Fibroblast of upper back skin (primary cell): ENCODE data around the gene ADM.
"Not testable (repeated sequence)": the region's sequence is repeated elsewhere in the genome, so short reads cannot be mapped to it uniquely, and the experiment has no call there.

Experiments
- DNase-seq: peaks from one replicate; pipeline ENCODE4 v3.0.0-alpha.2; 2013

ADM gene

DNA sequence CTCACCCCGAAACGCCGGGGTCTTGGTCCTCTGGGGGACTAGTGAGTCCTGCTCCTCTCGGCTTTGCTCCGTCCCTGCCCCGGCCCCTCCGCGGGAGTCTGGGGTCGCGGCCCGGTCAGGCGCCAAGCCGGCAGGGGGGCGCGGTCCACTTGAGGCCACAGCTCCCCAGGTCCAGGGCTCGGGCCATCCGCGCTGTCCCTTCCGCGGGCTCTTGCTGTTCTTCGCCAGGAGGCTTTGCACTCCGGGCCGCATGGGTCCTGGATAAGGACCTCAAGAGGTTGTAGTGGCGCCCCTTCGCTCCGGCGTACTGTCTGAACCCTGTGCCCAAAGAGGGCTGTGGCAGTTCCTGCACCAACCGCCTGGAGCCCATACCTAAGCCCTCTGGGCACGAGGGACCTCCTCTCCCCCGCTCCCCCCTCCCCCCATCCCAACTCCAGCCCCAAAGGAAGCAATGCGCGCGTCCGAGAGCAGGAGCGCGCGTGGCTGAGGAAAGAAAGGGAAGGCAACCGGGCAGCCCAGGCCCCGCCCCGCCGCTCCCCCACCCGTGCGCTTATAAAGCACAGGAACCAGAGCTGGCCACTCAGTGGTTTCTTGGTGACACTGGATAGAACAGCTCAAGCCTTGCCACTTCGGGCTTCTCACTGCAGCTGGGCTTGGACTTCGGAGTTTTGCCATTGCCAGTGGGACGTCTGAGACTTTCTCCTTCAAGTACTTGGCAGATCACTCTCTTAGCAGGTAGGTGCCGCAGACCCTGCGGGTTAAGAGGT lies at the start of gene ADM:
Gene ADM (plus strand): TSS at position 579 of the 767 bp plus-strand sequence. CDS start 628 bp downstream, outside the sequence.
- peak; percentile 97 for DNase-seq

DNA sequence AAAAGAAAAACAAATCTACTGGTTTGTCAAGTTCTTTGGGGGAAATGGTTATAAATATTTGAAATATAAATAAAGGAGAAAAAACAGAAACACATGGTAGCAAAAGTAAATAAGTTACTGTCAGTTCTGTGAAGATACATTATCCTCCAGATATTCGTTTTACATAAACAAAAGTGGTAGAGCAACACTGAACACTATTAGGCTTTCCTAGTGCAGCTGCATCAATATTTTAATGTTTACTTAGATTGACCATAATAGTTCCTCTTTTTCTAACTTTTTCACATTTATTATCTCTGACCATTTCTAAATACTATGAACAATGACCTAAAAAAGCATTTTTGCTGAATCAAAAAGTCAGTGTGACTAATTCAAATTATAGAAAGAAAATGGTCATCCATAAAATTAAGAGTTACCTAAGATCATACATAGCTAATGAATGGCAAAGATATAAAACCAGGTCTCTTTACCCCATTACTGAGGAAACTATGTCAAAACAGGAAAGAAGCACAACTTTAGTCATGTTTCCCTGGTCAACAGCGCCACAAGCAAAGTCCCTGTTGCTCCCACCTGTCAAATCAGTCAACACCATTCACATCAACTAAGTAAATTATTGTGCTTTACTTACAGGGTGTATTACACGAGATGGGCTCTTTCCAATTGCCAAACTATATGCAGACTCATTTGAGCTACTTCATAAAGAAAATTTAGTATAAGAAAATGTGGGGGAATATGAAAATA lies 49.3 kb upstream of the ADM start:
- no peak for DNase-seq

- DNase-seq, result no peak
Measured at GRCh38 chr11:10257478-10257877, 47.4 kb upstream of the ADM start.

- DNase-seq, result peak; percentile 61
Measured at GRCh38 chr11:10261821-10262220, 43.1 kb upstream of the ADM start.

DNA sequence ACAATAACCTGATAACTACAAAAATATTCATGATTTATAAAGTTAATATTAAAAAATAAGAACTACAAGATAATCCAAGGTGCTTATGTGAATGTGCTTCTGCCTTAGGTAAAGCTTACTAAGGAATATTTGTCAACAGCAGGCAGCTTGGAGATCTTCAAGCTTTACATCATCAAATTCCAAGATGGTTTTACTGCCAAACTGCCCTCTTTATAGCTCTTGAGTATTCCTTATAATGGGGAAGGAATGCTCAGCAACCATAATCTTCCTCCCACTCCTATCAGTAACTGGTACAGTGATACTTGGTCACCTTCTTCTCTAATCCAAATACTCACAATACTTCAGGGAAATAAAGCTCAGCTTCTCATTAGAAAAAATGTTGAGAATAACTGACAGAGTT lies 40.9 kb upstream of the ADM start:
- DNase-seq, result peak; percentile 84

GRCh38 chr11:10264716-10265115 lies 40.2 kb upstream of the ADM start:
- not testable (repeated sequence) for DNase-seq

- DNase-seq, result no peak
Measured at GRCh38 chr11:10265936-10266335, 38.9 kb upstream of the ADM start.

GRCh38 chr11:10267821-10268220 lies 37.1 kb upstream of the ADM start:
- peak; percentile 48 for DNase-seq

GRCh38 chr11:10268746-10269488 lies 36.0 kb upstream of the ADM start:
- no peak for DNase-seq

DNA sequence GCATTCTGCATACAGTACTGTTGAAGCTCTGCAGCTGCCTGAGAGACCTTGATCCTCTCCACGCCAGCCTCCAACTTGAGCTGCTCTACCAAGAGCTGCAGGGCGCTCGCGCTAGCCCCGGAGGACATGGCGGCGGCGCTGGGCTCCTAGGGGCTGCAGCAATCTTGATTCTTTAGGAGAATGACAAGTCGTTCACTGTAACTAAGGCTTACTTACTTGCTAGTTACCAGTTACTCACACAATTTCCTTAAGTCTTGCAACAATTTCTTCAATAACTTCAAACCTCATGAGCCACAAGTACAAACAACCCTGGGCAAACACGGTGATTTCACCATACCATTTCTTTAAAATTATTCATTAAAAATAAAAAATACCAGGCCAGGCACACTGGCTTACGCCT lies 32.7 kb upstream of the ADM start:
- no peak for DNase-seq

DNA sequence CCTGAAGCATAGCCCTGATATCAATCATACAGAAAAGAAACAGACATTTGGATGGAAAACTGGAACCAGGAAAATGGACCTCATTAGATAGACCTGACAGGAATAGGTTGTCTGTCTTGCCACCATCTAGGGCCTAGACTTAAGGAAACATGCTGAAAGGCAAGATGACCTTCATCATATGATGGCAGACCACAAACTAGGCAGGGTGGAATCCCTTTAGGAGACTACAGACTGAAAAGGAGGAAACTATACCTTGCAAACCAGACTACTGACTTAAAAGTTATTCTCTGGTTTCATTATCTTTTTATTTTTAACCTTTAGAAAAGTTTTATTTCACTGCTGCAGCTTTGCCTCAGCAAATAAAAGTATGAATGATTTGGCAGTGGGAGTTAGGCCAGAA lies 31.1 kb upstream of the ADM start:
- DNase-seq, result no peak

DNA sequence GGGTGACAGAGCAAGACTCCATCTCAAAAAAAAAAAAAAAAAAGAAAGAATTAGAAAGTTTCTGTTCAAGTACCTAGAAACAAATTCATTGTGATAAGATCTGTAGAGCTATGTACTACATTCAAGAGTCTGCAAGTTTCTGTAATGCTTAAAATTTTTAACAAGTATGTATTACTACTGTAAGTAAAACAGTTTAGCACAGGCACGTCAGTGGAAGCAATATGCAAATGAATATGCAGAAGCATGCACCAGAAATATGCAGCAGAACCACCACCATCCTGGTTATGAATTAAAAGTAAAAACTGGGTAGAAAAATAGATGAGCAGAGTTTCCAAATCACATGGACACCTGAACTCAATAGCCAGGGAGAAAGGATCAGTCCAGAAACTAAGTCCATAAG lies 30.1 kb upstream of the ADM start:
- no peak for DNase-seq

GRCh38 chr11:10275714-10276113 lies 29.2 kb upstream of the ADM start:
- DNase-seq, result peak; percentile 53

DNA sequence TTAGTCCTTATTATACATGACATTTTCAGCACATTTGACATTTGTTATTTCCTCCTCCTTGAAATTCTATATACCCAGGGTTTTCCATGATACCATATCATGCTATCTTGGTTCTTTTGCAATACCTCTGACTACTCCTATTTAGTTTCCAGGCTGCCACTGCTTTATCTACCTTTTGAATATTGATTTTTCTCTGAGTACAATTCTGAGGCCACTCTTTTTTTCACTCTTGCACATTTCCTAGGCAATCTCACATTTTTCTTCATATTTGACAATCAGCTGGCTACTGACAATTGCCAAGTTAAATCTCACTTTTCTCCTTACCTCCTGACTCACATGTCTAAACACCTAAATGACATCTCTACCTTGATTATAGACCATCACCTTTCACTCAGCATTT lies 22.8 kb upstream of the ADM start:
- DNase-seq, result no peak

DNA sequence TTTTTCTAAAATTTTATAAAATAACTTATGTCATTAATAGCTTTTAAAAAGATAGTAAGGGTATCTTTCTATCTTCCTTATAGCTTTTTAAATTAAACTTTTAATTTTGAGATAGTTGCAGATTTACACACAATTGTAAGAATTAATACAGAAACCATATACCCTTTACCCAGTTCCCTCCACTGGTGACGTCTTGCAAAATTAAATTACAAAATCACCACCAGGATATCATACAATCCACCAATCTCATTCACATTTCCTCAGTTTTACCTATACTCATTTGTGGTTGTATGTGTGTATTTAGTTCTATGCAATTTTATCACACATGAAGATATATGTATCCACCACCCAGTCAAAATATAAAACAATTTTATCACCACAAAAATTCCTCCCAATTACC lies 20.9 kb upstream of the ADM start:
- no peak for DNase-seq

- no peak for DNase-seq
Measured at GRCh38 chr11:10285148-10285802, 19.6 kb upstream of the ADM start.

GRCh38 chr11:10287140-10287539 lies 17.7 kb upstream of the ADM start:
- peak; percentile 20 for DNase-seq

DNA sequence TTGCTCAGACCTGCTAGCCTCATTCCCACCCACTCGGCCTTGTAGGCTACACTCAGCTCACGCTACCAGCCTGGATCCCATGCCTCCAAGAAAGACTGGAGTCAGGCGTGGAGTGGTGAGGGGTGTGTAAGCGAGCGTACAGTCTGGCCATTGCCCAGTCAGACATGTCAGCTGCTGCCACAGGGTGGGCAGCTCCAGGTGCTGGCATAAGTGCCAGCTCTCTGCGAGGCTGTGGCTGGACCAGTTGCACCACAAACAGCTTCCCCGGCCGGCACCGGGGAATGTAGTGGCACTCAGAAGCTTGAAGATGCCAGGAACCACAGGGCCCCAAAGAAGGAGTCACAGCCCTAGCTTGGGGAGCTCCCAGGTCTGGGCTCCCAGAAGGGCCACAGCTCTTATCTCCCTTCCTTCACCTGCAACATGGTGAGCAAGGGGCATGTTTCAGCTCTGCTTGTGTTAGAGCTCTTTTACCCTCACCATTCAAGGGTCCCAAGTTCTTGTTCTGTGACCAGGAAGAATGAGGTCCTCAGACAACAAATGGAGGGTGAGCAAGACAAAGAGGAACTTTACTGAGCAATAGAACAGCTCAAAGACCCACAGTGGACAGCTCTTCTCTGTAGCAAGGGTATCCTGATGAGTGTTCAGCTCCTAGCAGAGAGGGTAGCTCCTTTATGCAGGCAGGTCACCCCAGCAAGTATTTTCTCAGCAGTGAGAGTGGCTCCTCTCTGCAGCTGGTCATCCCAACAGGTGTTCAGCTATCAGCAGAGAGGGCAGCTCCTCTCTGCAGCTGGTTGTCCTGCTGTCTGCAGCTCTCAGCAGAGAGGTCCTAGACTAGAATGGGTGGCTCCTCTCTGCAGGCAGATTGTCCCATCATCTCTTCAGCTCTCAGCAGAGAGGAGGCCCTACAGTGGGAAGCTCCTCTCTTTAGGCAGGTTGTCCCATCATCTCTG lies 16.8 kb upstream of the ADM start:
- DNase-seq, result no peak

GRCh38 chr11:10288881-10289764 lies 15.8 kb upstream of the ADM start:
- DNase-seq, result no peak

DNA sequence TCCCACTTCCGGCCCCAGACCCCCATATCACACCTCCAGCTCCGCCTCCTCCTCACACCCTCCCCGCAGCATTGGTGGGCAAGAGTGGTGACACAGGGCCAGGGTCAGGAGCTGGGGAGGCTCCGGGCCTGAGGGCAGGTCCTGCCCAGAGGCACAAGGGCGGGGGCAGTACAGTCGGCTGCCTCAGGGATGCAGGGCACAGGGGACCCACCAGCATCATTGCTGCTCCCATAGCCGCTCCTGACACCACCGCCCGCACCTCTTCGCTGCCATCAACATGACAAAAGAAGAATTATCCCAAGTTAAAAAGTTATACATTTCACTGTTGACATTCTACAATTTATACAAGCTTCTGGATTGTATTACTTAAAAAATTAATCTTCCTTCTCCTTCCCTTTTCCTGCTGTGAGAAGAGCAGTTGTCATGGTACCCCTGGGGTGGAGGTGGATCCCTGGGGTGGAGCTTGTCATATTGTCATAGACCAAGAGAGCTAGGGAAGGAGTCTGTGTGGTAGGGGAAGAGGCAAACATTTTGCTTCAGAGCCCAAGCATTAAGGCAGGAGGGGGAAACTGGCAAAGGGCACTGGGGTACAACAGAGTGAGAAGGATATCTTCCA lies 15.0 kb upstream of the ADM start:
- DNase-seq, result no peak
